Ishikawa (cell line): ENCODE measurements around the gene MROH7.

Experiments
- CEBPB ChIP-seq: IDR thresholded peaks from 2 replicates; pipeline ENCODE4 v1.6.1; 2012
- CREB1 ChIP-seq: IDR thresholded peaks from 2 replicates; pipeline ENCODE4 v1.6.1; 2012; ENCODE audit warnings: low read depth
- EGR1 ChIP-seq: IDR thresholded peaks from 2 replicates; pipeline ENCODE4 v1.6.1; 2012
- EP300 ChIP-seq: IDR thresholded peaks from 2 replicates; pipeline ENCODE4 v1.6.1; 2012; ENCODE audit warnings: borderline replicate concordance
- FOXM1 ChIP-seq: IDR thresholded peaks from 2 replicates; pipeline ENCODE4 v1.6.1; 2012; ENCODE audit warnings: low read depth, borderline replicate concordance
- MAX ChIP-seq: IDR thresholded peaks from 2 replicates; pipeline ENCODE4 v1.6.1; 2012
- NFIC ChIP-seq: IDR thresholded peaks from 2 replicates; pipeline ENCODE4 v1.6.1; 2012
- RAD21 ChIP-seq: IDR thresholded peaks from 2 replicates; pipeline ENCODE4 v1.6.1; 2012; ENCODE audit warnings: low read depth
- REST ChIP-seq: IDR thresholded peaks from 2 replicates; pipeline ENCODE4 v1.6.1; 2012; ENCODE audit warnings: low read depth, mild to moderate bottlenecking
- TAF1 ChIP-seq: IDR thresholded peaks from 2 replicates; pipeline ENCODE4 v1.6.1; 2012; ENCODE audit warnings: low read depth, mild to moderate bottlenecking
- TCF12 ChIP-seq: IDR thresholded peaks from 2 replicates; pipeline ENCODE4 v1.6.1; 2012; ENCODE audit warnings: low read depth
- TEAD4 ChIP-seq: IDR thresholded peaks from 2 replicates; pipeline ENCODE4 v1.6.1; 2012
- USF1 ChIP-seq: IDR thresholded peaks from 2 replicates; pipeline ENCODE4 v1.6.1; 2012
- YY1 ChIP-seq: IDR thresholded peaks from 2 replicates; pipeline ENCODE4 v1.6.1; 2012; ENCODE audit warnings: low read depth
- ZBTB7A ChIP-seq: IDR thresholded peaks from 2 replicates; pipeline ENCODE4 v1.6.1; 2012; ENCODE audit warnings: low read depth

Gene MROH7

GRCh38 chr1:54757833-54758232 is 116.2 kb downstream of the MROH7 start:
- no peak for TF ChIP-seq EGR1

GRCh38 chr1:54758678-54759348 is 117.2 kb downstream of the MROH7 start:
- TF ChIP-seq MAX (no peak), CEBPB (no peak), RAD21 (no peak), YY1 (no peak), USF1 (no peak), ZBTB7A (no peak), EGR1 (no peak), CREB1 (no peak), TAF1 (no peak), NFIC (no peak), REST (no peak), TCF12 (no peak), EP300 (no peak), FOXM1 (no peak), TEAD4 (no peak)
